HG03457 (cell line): Measurements from ENCODE around the gene DMBT1.

Source experiments
- ATAC-seq: cut with Tn5 transposase; IDR thresholded peaks from one replicate; pipeline ENCODE4 v1.9.1; 2021; ENCODE audit warnings: moderate number of reproducible peaks; ENCODE audit not compliant: unreplicated experiment

DMBT1 gene

GRCh38 chr10:122643931-122644534, 83.5 kb downstream of the DMBT1 start:
- ATAC-seq = no peak

GRCh38 chr10:122646511-122647382, 86.2 kb downstream of the DMBT1 start:
- no peak for ATAC-seq

GRCh38 chr10:122647383-122647968, 86.9 kb downstream of the DMBT1 start:
- ATAC-seq = no peak

DNA sequence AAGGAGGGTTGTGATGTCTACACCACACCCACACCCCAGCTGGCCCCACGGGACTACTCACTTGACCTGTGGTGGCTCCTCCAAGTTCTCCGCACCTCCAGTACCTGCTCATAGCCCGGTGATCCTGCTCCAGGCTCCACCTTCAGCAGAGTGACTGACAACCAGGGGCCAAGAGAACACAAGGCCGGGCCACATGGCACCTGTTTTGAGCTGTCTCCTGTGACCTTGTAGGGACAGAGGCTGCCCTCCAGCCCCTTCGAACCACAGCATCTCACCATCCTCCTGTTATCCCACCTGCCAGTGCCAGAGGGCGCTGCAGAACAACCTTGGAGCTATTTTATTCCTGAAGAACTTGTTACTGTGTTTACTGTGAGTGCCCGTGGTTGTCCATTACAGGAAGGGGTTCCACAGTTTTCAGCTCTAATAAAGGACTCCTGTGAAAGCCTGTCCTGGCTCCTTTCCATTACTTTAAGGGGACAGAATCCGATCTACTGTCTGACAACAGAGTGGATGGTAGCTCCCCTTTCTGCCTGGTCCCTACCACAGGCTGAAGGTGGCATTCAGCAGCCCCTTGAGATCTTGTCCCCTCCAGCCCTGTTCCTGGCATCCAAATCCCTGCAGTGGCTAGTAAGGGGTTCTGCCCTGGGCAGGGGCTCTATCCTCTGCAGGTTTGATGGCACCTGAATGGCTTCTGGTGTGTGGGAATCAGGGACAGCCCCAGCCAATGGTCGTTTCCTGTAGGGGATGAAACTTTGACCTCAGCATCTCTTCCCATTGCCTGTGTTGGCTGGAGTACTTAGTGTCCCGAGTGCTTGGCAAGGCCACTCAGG, 88.3 kb downstream of the DMBT1 start:
- ATAC-seq = no peak

DNA sequence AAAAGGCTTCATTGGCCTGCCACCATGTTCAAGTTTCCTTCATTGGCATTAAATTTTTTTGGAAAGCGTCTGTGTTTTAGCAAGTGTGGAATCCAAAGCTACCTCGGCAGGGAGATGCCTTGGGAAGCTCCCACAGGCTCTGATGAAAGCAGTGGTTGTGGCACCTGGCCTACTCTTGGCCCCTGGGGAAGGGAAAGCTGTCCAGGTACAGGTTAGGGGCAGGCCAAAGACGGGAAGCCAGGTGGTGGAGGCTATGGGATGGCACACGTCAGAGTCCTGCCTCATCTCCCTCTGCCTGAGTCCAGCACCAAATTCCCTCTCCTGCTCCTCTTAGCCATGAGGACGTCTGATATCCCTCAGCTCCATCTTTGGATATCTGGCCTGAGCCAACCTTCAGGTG, 89.3 kb downstream of the DMBT1 start:
- ATAC-seq = no peak

GRCh38 chr10:122650331-122650730, 89.8 kb downstream of the DMBT1 start:
- ATAC-seq = no peak

- no peak for ATAC-seq
Observed at GRCh38 chr10:122655524-122656307, 95.2 kb downstream of the DMBT1 start.

DNA sequence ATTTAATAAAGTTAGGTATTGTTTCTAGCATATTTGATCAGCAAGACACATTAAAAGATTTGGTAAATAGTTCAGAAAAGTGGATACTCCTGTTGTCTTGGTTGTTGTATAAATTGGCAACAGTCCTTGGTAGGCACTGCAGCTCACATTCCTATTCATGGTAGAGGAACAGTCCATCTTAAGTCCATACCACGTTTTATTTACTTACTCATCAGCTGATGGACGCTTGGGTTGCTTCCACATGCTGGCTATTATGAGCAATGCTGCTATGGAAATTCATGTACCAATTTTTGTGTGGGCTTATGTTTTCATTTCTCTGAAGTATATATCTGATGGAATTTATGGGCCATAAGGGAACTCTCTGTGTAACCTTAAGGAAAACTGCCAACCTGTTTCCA, 95.8 kb downstream of the DMBT1 start:
- ATAC-seq = no peak

DNA sequence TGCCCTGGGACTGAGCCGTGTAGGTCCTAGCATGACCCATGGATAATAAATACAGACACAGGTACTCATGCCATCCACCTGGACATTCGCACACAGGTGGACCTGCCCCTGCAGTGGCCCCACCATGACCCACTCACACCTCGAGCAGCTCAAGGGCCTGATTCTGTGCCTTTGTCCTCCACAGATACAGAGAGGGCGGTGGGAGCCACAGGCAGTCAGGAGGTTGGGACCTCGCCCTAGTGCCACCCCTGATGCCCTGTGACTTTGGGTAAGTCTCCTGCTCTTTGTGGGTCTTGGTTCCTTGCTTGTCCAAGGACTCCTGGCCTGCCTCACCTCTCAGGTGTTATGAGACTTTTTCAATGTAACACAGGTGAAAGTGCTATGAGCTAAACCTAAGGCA, 96.2 kb downstream of the DMBT1 start:
- ATAC-seq = no peak

DNA sequence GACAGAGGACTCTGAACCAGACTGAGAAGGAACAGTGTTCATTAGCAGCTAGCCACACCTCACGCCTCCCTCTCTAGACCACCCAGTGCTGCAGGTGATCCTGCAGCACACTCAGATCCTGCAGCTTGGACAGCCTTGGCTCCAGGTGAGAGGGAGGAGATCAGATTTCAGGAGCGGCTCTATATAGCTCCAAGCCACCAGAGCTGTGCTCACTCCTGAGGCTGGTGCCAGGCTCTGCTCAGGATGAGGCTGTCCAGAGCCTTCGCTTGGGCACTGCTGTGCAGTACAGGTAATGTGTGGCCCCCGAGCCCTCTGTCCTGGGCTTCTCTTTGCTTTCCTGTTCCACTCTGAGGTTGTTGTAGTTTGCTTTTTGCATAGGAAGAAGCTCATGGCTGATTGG, 96.7 kb downstream of the DMBT1 start:
- ATAC-seq = no peak

DNA sequence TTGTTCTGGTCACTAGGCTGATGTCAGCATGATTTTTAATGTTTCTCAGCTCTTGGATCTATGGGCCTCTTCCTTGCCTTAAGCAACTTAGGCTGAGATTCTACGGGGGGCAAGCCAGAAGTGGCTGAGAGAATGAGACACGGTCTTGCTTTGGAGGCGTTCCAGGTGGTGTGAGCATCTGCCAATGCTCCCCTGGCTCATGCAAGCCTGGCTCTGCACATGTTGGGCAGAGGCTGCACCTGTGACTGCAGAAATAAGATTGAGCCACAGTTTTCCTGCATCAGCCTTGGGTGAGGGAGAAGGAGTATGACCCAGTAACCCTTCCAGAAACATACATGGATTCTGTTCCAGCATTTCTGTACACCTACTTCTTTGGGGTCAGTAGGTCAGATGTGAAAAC, 97.2 kb downstream of the DMBT1 start:
- no peak for ATAC-seq

GRCh38 chr10:122658356-122659049, 97.9 kb downstream of the DMBT1 start:
- ATAC-seq = no peak

DNA sequence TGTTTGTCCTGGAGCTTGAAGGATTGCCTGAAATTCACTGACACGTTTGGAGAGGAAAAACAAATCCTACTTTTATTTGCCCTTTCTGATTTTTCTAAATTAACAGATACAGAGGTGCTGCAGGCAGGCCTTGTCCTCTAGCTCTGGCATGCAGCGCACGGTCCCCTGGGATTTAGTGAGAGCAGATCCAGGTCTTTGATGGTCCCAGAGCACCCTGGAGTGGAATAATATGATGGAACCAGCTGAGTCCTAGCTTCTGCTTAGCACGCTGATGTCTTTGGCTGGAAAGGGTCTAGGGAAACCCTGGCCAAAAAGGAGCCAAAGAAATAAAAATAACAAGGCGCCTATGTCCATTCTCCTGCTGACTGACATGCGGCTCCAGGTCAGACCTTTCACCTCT, 98.6 kb downstream of the DMBT1 start:
- no peak for ATAC-seq

DNA sequence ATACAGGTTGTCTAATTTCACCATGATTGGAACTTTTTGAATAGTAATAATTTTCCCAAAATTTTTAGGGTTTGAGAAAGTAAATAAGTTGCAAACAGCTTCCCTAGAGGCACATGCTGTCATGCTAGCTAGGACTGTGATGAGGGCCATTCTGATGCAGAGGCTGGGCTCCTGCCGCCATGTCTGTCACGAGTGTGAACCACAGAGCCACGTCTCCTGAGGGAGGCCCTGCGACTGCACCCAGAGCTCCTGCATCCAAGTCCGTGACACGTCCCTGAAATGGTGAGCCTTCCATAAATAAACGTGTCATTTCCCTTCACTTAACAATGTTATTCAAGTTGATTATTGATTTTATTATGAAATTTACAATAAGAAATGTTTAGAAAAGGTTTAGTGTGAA, 99.1 kb downstream of the DMBT1 start:
- no peak for ATAC-seq

DNA sequence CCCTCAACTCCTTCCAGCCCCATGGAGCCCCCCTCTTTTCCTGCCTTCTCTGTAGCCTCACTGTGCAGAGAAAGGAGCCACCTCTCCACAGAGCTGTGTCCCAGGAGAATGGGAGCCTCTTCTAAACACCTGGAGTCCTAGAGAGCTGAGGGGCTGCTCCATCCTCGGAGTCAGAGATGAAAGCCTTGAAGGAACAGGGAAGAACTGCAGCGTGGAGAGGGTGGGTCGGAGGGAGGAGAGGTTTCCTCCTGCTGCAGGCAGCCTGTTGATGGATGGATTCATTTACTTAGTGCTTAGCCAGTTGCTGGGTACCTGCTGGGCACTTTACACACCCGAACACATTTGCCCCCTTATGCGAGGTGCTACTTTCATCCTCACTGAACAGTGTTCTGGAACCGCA, 100.1 kb downstream of the DMBT1 start:
- ATAC-seq = no peak

DNA sequence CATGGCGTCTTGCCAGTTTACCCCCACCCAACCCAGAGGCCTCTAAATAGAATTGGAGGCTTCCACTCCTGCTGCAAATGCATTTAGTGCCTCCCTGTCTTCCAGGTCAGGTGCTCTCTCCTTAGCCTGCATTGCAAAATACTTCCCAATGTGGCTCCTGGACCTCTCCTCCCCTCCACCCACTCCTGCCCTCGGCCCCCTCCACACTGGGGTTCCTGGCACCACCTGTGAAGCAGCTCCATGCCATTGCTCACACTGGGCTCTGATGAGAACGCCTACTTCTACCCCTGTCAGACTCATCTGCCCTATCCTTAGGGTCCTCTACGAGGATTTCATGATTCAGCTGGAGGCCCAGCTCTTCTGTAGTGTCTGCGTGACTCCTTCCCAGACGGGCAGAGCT, 101.7 kb downstream of the DMBT1 start:
- no peak for ATAC-seq

GRCh38 chr10:122663516-122664130, 103.1 kb downstream of the DMBT1 start:
- no peak for ATAC-seq

DNA sequence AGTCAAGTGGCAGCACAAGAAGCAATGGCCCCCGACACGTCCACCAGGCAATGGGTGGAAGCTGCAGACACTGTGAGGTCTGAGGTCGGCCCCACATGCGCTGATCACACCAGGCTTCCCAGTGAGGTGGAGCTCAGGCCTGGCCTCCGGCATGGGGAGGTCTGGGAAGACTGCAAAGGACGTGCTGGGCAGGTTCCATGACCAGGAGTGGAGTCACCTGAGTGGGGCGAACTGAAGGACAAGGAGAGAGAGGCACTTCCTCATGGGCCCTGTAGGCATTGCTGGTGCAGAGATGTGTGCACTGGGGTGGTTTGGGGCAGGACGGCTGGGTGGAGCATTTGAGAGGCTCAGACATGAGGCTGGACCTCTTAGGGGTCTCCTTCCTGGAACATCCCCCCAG, 103.9 kb downstream of the DMBT1 start:
- ATAC-seq = no peak

GRCh38 chr10:122665329-122665860, 104.8 kb downstream of the DMBT1 start:
- ATAC-seq = no peak
